GM18951 (cell line): ENCODE measurements around the gene EEIG2.

Source experiments
- POLR2A ChIP-seq: IDR thresholded peaks from 4 replicates; pipeline ENCODE4 v1.6.1; 2011; ENCODE audit warnings: mild to moderate bottlenecking; ENCODE audit not compliant: insufficient read length, insufficient read depth; ENCODE audit errors: extremely low read depth
- in situ Hi-C: fragments of 300-500 bp; cut with MboI; formaldehyde crosslinking; loops from one replicate; pipeline ENCODE4 v1.12.0; 2022; ENCODE audit warnings: low sequenced_read_pairs, mixed read lengths, inconsistent platforms; ENCODE audit not compliant: unreplicated experiment

Gene EEIG2

GRCh38 chr1:108557296-108557695, 2.6 kb upstream of the EEIG2 start:
- no peak for TF ChIP-seq POLR2A
- in situ Hi-C loops, result no loop called here

GRCh38 chr1:108560189-108560873, 431 bp downstream of the EEIG2 start:
- TF ChIP-seq POLR2A, result no peak
- in situ Hi-C loops, result loop anchor here (10.0 kb wide), 1 partner anchor 46 kb away; no protein-coding TSS in a partner anchor

- in situ Hi-C loops, result loop anchor here (10.0 kb wide), 1 partner anchor 46 kb away; no protein-coding TSS in a partner anchor
- peak; percentile 60 for TF ChIP-seq POLR2A
Measured at GRCh38 chr1:108560874-108561459, 1.1 kb downstream of the EEIG2 start.

- in situ Hi-C loops, result loop anchor here (10.0 kb wide), 1 partner anchor 47 kb away; no protein-coding TSS in a partner anchor
- TF ChIP-seq POLR2A, result no peak
Measured at GRCh38 chr1:108561689-108562326, 1.9 kb downstream of the EEIG2 start.

- no peak for TF ChIP-seq POLR2A
- in situ Hi-C loops, result loop anchor here (10.0 kb wide), 1 partner anchor 49 kb away; no protein-coding TSS in a partner anchor
Measured at GRCh38 chr1:108563808-108564207, 3.9 kb downstream of the EEIG2 start.

- in situ Hi-C loops, result loop anchor here (10.0 kb wide), 1 partner anchor 50 kb away; no protein-coding TSS in a partner anchor
- no peak for TF ChIP-seq POLR2A
Measured at GRCh38 chr1:108565081-108565480, 5.2 kb downstream of the EEIG2 start.

- in situ Hi-C loops, result loop anchor here (10.0 kb wide), 1 partner anchor 51 kb away; no protein-coding TSS in a partner anchor
- no peak for TF ChIP-seq POLR2A
Measured at GRCh38 chr1:108565512-108565911, 5.6 kb downstream of the EEIG2 start.

GRCh38 chr1:108568589-108568988, 8.7 kb downstream of the EEIG2 start:
- in situ Hi-C loops, result loop anchor here (10.0 kb wide), 1 partner anchor 54 kb away; no protein-coding TSS in a partner anchor
- TF ChIP-seq POLR2A, result no peak

- in situ Hi-C loops, result loop anchor here (10.0 kb wide), 1 partner anchor 54 kb away; no protein-coding TSS in a partner anchor
- TF ChIP-seq POLR2A, result no peak
Measured at GRCh38 chr1:108569097-108569728, 9.3 kb downstream of the EEIG2 start.

- in situ Hi-C loops, result no loop called here
- TF ChIP-seq POLR2A, result no peak
Measured at GRCh38 chr1:108570128-108570527, 10.2 kb downstream of the EEIG2 start.

- in situ Hi-C loops, result no loop called here
- no peak for TF ChIP-seq POLR2A
Measured at GRCh38 chr1:108570998-108571401, 11.1 kb downstream of the EEIG2 start.

- TF ChIP-seq POLR2A, result no peak
- in situ Hi-C loops, result no loop called here
Measured at GRCh38 chr1:108572182-108572581, 12.3 kb downstream of the EEIG2 start.

GRCh38 chr1:108573183-108573582, 13.3 kb downstream of the EEIG2 start:
- no peak for TF ChIP-seq POLR2A

More at GRCh38 chr1:108573183-108573582, 13.3 kb downstream of the EEIG2 start:
- in situ Hi-C loops, result no loop called here
